HG02852 (cell line): ENCODE results near the gene OTX2.

Experiments used
- ATAC-seq: cut with Tn5 transposase; IDR thresholded peaks from one replicate; pipeline ENCODE4 v1.9.1; 2021; ENCODE audit warnings: mild to moderate bottlenecking, moderate library complexity; ENCODE audit not compliant: unreplicated experiment

The OTX2 gene

GRCh38 chr14:56812364-56813141, 2.3 kb upstream of the OTX2 start:
- no peak for ATAC-seq

GRCh38 chr14:56811593-56812363, 1.5 kb upstream of the OTX2 start:
- no peak for ATAC-seq

GRCh38 chr14:56810836-56811592, 735 bp upstream of the OTX2 start:
- no peak for ATAC-seq

GRCh38 chr14:56809270-56810146, 771 bp downstream of the OTX2 start:
- no peak for ATAC-seq

GRCh38 chr14:56808383-56809269, 1.7 kb downstream of the OTX2 start:
- ATAC-seq = no peak

- ATAC-seq = no peak
Observed at GRCh38 chr14:56808110-56808382, 2.2 kb downstream of the OTX2 start.

- no peak for ATAC-seq
Observed at GRCh38 chr14:56807386-56808109, 2.7 kb downstream of the OTX2 start.

GRCh38 chr14:56806760-56807159, 3.5 kb downstream of the OTX2 start:
- ATAC-seq = no peak

GRCh38 chr14:56805992-56806727, 4.1 kb downstream of the OTX2 start:
- no peak for ATAC-seq

- ATAC-seq = no peak
Observed at GRCh38 chr14:56805201-56805991, 4.9 kb downstream of the OTX2 start.

GRCh38 chr14:56803816-56804535, 6.3 kb downstream of the OTX2 start:
- ATAC-seq = no peak

- ATAC-seq = no peak
Observed at GRCh38 chr14:56801920-56802319, 8.4 kb downstream of the OTX2 start.

GRCh38 chr14:56799343-56799645, 11.0 kb downstream of the OTX2 start:
- no peak for ATAC-seq

- no peak for ATAC-seq
Observed at GRCh38 chr14:56798447-56799342, 11.6 kb downstream of the OTX2 start.

GRCh38 chr14:56797569-56798446, 12.5 kb downstream of the OTX2 start:
- no peak for ATAC-seq
